T47D (cell line): ENCODE results near the gene SLC25A19.
"Not testable (repeated sequence)": the region's sequence is repeated elsewhere in the genome, so short reads cannot be mapped to it uniquely, and the experiment has no call there.

Source experiments
- DNase-seq, 2 experiments: peaks; one replicate each; pipeline versions ENCODE4 v3.0.0 to v3.0.0-alpha.2; 2011 to 2012; ENCODE audit warnings: low read depth in 1 of 2, low spot score in 1 of 2
- JUND ChIP-seq: IDR thresholded peaks from 2 replicates; pipeline ENCODE4 v1.6.1; 2012; ENCODE audit warnings: low read depth
- in situ Hi-C: cut with HindIII; loops from 2 replicates; pipeline ENCODE4 v1.10.0; 2016; ENCODE audit warnings: low sequenced_read_pairs, low pct_unique_long_range_greater_than_20kb

Gene SLC25A19

DNA sequence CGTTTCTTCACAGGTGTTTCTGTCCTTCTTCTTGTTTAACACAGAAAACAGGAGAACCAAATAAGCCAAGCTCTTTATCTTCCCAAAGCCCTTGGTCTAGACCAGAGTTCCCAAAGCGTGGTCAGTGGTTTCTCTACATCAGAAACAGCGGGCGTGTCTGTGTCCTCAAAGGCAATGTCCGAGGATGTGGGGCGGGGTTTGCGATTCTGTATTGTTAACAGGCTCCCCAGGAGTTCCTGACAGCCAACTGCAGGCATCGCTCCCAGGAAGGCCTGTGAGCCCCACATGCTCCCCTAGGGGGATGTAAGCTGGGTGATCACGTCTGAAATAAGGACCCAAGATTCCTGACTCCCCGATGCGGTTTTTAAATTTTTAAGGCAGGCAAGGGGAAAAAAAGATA is 28.4 kb upstream of the SLC25A19 start:
- TF ChIP-seq JUND: no peak
- in situ Hi-C loops: no loop called here
- no peak for DNase-seq

GRCh38 chr17:75316253-75316652 is 27.0 kb upstream of the SLC25A19 start:
- no peak for TF ChIP-seq JUND
- no peak for DNase-seq
- in situ Hi-C loops: no loop called here

DNA sequence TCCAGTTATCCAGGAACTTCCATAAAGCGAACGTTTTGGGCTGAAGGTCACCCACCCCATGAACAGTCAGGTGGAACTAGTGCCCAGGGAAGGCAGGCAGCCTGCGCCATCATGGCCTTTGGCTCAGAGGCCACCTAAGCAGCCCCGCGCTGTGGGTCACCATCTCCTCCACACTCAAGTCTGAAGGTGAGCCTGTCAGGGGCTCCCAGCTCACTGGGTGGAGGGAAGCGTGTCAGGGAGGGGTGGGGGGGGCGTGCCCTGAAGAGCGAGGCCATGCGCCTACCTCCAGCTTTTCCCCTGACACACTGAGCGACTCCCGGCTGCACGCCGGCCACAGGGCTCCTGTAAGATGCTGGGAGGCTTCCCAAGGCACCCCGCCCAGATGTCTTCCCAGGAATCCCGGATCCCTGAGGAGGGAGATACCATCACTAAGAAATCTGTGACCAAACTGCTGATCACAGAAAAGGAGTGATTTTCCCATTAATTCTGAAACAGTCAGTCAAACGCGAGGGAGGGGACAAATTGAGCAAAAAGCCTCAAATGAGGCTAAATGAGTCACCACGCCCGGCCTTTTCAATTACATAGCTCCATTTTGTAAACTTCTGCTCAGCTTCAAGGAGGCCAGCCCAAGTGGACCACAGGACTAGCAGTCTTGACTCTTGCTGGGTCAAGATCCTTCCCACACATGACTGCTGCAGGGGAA is 26.5 kb upstream of the SLC25A19 start:
- DNase-seq: no peak
- TF ChIP-seq JUND: no peak
- in situ Hi-C loops: no loop called here

DNA sequence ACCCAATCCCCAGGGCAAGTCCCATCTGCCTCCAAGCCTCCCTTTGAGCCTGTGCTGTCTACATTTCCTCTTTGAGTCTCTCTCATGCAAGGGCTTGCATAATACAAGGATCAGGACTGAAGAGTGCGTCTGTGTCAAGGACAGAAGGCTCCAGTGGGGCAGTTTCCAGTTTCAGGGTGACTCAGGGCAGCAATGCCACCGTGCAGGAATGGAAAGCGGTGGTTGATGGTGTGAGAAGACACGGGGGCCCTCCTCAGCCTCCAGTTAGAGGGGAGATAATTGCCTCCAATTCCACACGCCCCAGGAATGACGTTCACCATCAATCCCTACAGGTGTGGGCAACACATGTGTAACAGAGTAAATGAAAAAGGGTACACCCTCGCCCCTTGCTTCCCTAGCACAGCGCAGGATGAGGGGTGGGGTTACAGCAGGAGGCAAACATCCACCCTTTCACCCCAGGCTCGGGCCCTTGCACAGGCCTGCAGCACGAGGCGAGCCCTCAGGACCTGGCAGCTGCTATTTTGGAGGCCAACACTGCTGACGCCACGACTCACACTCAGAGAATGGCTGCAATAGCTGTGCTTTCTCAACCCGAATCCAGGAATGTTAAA is 24.8 kb upstream of the SLC25A19 start:
- DNase-seq: no peak
- in situ Hi-C loops: no loop called here
- TF ChIP-seq JUND: no peak

DNA sequence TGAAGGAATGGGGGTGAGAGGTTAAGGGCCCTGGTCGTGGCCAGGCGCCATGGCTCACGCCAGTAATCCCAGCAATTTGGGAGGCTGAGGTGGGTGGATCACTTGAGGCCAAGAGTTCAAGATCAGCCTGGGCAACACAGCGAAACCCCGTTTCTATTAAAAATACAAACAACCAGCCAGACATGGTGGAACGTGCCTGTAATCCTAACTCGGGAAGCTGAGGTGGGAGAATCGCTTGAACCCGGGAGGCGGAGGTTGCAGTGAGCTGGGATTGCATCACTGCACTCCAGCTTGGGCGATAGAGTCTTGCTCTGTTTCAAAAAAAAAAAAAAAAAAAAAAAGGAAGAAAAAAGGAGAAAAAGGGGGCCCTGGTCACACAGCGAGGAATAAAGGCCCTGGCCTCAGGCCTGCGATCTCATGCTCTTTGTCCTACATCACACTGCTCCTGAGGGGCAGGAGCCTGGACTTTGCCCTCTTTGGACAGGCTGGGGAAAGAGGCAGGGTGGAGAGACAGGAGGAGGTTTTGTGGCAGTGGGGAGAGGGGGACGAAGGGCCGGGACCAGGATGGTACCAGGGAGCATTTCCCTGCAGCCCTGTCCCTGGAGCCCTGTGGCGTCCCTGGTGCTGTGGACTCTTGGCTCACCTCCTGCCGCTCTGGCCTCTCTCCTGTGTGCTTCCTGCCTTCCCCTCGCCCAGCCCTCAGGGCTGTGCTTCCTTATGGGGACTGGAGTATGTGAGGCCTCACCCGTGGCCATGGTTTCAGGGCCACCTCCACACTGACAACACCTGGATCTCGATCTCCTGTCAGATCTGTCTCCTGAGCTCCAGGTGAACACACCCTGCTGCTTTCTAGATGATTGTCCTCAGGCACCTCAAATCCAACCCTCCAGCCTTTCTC is 19.7 kb upstream of the SLC25A19 start:
- DNase-seq: no peak
- no peak for TF ChIP-seq JUND
- in situ Hi-C loops: no loop called here

DNA sequence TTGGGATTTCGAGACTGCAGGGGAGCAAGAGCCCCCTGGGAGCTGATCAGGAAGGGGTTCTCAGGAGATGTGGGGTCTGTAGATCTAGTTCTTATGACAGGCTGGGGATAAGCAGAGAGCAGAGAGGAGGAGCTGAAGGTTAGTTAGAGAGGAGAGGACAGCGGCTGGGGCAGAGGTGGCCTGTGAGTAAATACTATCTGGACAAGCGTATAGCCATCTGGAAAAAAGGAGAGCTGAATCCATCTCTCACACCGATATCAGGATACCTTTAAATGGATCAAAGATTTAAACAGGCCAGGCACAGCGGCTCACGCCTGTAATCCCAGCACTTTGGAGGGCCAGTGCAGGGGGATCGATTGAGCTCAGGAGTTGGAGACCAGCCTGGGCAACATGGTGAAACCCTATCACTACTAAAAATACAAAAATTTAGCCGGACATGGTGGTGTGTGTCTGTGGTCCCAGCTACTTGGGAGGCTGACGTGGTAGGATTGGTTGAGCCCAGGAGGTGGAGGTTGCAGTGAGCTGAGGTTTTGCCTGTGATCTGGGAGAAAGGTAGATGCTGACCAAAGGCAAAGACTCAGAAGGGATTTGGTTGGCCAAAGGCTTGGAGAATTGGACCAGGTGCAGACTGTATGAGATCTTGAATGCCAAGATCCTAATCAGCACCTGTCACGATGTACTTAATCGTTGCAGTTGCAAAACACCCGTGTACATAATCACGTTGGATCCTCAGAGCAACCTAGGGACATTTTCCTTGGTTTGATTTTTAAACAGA is 18.9 kb upstream of the SLC25A19 start:
- DNase-seq: no peak
- no peak for TF ChIP-seq JUND
- in situ Hi-C loops: no loop called here

GRCh38 chr17:75301502-75302206 is 12.4 kb upstream of the SLC25A19 start:
- TF ChIP-seq JUND: no peak
- DNase-seq: no peak
- in situ Hi-C loops: no loop called here

- DNase-seq: no peak
- in situ Hi-C loops: no loop called here
- no peak for TF ChIP-seq JUND
Observed at GRCh38 chr17:75301049-75301448, 11.8 kb upstream of the SLC25A19 start.

GRCh38 chr17:75300280-75300679 is 11.0 kb upstream of the SLC25A19 start:
- in situ Hi-C loops: no loop called here
- no peak for TF ChIP-seq JUND
- no peak for DNase-seq

- DNase-seq: no peak
- in situ Hi-C loops: no loop called here
- TF ChIP-seq JUND: no peak
Observed at GRCh38 chr17:75295201-75296158, 6.2 kb upstream of the SLC25A19 start.

DNA sequence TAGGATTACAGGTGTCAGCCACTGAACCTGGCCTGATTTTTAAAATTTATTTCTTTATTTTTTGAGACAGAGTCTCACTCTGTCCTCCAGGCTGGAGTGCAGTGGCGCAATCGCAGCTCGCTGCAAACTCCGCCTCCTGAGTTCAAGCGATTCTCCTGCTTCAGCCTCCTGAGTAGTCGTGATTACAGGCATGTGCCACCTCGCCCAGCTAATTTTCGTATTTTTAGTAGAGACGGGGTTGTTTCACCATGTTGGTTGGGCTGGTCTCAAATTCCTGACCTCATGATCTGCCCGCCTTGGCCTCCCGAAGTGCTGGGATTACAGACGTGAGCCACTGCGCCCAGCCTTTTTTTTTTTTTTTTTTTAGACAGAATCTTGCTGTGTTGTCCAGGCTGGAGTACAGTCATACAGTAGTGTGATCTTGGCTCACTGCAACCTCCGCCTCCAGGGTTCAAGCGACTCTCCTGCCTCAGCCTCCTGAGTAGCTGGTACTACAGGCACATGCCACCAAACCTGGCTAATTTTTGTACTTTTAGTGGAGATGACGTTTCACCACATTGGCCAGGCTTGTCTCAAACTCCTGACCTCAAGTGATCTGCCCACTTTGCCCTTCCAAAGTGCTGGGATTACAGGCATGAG is 3.7 kb upstream of the SLC25A19 start:
- in situ Hi-C loops, DNase-seq: not testable (repeated sequence)
